Hematopoietic multipotent progenitor cell (in vitro differentiated cells): Measurements from ENCODE around the gene STAB1. TPM values are rescaled to one million over a fixed set of nuclear protein-coding genes. Genes with fewer than 3 reads are reported as not detected.
A peak's percentile ranks its signal among the peaks of the same experiment; 100 is the strongest.

ENCODE experiments used
- DNase-seq, 3 donors: peaks; one replicate each; pipeline ENCODE4 v3.0.0-alpha.2; 2011 to 2015; ENCODE audit warnings: low read depth in 2 of 3, low spot score in 2 of 3
- total RNA-seq: library from RNA; depleted of rRNA; stranded (reverse); fragments of >200 nt; gene quantifications from one replicate; pipeline ENCODE4 v1.2.3, GENCODE V29; 2012

Gene STAB1
- total RNA-seq, 1 donor, result 19.1 TPM

DNA sequence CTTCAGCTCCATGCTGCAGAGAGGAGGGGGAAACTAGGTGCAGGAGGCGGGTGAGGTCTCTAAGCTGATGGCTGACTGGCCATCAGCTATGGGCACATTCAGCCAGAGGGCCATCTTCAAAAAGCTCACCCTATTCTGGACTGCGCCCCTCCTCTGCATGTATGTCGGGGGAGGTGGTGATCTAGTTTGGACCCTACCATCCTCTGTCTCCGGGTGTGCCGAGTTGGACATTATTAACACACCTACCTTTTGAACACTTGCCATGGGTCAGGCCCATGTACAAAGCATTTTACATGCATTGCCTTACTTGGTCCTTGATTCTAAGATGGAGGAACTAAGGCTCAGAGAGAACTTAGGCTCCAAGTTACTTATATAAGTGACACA, 38.3 kb upstream of the STAB1 start:
- no peak for DNase-seq

DNA sequence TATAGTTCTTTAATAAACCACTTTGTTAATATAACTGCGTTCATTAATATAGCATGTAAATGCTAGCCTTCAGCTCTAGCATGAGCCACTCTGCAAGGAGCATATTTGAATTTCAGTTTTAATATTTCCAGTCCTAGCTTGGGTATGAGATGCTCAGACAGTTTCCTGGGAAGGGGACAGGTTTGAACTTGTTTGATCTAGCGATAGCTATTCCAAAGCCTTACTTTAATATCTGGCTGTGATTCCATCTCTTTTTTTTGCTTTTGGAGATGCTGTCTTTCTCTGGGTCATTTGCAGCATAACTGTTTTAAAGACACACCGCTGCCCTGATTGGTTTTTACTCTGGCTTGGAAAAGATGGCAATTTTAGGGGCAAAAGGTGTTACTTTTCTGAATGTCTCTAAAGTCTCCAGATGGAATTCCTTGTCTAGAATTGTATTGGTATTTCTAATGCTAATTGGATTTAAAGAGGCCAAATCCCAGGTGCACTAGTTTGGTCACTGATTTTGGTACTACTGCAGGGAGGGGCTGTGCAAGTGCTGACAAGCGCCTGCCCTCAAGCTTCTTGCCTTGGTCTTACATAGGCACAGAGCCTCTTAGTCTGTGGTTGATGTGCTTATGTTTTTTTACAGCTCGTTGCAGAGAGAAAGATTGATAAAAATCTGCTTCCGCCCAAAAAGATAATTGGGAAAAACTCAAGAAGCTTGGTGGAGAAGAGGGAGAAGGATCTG, 36.9 kb upstream of the STAB1 start:
- no peak for DNase-seq

- no peak for DNase-seq
These were observed 36.2 kb upstream of the STAB1 start for GRCh38 chr3:52458770-52459545.

DNA sequence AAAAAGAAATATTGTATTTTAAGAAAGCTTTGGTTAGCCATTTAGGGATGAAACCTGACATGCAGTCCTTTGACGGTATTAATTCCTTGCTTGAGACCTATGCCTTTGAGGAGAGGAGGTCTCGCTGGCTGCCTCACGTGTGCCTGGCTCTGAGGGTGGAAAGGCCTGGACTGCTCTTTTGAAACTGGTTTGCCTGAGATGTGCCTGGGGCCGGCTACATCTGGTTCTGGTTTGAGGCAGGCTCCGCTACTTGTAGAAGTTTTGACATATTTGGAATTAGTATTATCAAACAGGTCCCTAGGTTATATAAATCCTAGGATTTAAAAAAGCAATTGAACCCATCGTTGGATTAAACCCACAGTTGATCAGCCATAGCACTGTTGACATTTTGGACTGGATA, 33.3 kb upstream of the STAB1 start:
- DNase-seq, result no peak

DNA sequence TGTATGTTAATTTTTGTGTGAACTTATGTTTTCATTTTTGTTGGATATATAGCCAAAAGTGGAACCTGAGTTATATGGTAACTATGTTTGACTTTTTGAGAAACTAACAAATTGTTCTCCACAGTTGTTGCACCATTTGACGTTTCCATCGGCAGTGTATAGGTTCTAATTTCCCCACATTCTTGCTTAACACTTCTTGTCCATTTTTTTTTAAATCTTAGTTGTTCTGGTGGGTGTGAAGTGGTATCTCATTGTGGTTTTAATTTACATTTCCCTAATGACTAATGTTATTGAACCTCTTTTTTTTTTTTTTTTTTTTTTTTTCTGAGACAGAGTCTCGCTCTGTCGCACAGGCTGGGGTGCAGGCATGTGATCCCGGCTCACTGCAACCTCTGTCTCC, 31.7 kb upstream of the STAB1 start:
- no peak for DNase-seq

DNA sequence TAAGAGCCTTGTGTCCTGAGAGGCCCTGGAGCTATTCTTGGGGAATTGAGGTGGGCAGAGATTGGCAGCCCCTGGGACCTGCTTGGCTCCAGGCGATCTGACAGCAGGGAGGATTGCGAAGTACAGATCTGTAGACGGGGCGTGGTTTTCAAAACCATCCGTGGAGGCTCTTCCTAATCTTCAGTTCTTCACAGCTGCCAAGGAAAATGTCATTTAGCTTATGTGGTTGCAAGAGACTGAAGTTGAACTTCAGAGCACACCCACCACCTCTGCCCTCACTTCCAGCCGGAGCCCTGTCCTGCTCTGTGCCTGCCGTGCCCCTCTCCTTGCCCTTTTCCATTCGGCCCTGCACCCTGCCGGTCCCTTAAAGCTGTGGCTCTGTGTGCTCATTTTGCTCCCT, 26.8 kb upstream of the STAB1 start:
- DNase-seq, result no peak

GRCh38 chr3:52469001-52469400, 26.1 kb upstream of the STAB1 start:
- no peak for DNase-seq

- no peak for DNase-seq
These were observed 24.2 kb upstream of the STAB1 start for GRCh38 chr3:52470920-52471319.

GRCh38 chr3:52471371-52472238, 23.5 kb upstream of the STAB1 start:
- DNase-seq, result peak in 2 of 3 donors; percentile 52 to 64

GRCh38 chr3:52472239-52473000, 22.7 kb upstream of the STAB1 start:
- no peak for DNase-seq

GRCh38 chr3:52473026-52473425, 22.1 kb upstream of the STAB1 start:
- no peak for DNase-seq

DNA sequence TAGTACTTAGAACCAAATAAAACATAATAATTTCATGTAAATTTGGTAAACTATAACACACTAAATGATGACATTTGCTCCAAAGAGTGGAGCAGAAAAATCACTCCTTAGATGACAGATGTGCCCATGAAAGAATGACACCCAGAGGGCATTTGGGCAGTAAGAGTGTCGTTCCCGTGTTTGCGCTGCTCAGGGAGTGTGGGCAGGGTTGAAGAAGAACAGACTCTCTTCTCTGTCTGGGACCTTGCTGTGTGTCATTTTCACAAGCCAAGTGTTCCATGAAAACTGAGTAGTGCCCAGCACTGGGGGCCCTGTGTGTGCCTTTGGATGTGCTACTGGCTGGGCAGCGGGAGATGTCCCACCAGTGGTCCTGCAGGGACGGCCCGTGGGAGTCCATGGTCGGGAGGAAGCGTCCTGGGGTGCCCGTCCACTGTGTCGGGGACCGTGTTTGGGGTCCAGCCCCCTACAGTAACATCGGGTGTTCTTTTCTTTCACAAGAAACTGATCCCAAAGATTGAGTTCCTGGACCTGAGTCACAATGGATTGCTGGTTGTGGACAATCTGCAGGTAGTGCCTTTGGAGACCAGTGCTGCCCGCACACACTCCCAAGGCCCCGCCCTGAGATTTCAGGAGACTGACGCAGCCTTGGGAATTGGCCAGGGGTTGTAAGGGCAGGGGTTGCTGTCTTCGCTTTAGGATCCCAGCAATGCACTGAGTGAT, 17.9 kb upstream of the STAB1 start:
- DNase-seq, result no peak

DNA sequence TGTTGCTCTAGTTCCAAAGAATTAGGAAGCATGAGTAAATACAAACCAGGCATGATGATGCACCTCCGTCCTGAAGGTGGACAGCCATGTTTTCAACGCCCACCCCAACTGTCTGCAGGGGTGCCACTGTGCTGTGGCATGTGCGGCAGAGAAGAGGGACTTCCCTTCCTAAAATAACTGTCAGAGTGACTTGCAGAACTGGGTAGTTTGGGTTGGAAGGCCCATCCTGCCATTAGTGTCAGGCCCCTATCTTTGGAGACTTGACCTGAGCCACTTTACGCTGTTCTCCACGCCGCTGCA, 17.4 kb upstream of the STAB1 start:
- no peak for DNase-seq

DNA sequence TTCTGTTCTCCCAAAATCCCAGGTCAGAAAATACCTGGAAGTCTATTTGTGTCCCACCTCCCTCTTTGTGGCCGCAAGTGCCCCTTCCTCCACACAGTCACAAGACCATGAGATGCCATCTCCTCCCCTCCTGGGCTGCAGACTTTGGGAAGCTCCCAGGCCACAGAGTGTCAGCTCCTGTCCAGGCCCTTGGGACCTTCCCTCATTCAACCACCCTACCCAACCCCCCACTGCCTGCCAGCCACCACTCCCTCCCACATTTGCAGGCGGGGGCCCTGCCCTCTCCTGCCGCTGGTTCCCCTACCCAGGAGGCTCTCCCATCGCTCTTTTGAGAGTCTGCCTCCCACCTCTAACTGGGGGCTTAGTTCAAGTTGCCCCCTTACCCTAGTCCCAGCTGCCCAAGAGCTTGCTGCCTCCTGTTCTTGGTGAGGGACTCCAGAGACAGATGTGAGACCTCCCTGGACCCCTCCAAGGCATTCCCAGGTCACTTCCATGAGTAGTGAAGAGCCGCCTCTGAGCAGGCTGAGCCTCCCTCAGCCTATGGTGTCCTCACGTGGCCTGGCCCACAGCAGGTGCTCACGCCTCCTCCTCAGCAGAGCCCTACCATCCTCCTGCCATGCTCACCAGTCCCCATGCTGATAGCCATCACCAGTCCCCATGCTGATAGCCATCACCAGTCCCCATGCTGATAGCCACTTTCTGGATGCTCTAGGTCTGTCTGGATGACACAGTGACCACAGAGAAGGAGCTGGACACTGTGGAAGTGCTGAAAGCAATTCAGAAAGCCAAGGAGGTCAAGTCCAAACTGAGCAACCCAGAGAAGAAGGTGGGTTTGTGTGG, 15.9 kb upstream of the STAB1 start:
- DNase-seq, result no peak

GRCh38 chr3:52479877-52480575, 15.1 kb upstream of the STAB1 start:
- no peak for DNase-seq

GRCh38 chr3:52480768-52481715, 14.1 kb upstream of the STAB1 start:
- no peak for DNase-seq

DNA sequence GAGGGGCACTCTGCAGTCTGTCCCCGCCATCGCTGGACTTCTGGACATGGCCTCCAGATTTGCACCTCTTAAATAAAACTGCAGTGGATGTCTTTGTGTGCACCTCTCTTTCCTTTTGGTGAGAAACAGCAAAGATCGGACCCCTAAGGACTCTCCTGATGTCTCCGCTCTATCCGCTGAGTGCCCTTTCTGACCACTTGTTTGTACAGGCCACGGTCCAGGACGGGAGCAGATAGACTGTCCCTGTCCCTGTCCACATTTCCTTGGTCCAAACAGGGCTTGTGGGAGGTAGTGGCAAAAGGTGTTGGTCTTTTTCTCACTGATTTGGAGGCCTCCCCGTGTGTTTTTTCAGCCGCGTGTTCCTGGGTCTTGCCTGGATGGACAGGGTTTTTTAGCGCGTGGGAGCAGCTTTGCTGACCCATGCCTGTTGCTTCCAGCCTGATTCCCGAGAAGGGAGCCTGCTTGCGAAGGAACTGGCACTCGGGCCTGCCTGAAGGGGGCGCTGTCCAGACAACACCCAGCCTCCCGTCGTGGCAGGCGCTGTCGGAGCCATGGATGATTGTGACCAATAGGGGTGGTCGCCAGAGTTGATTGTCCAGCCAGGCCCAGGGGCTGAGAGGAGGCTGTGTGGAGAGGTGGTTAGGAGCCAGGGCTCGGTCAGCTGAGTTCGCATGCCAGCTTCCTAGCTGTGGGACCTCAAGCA, 13.2 kb upstream of the STAB1 start:
- no peak for DNase-seq
